Endothelial cell of umbilical vein (primary cell): Measurements from ENCODE around the gene MLC1.

Source experiments
- EZH2 ChIP-seq: IDR thresholded peaks from 2 replicates; pipeline ENCODE4 v1.6.1; 2012; ENCODE audit warnings: borderline replicate concordance, low read depth, mild to moderate bottlenecking, moderate library complexity, low read length, inconsistent platforms; ENCODE audit not compliant: severe bottlenecking
- JUN ChIP-seq: IDR thresholded peaks from 2 replicates; pipeline ENCODE4 v1.6.1; 2011; ENCODE audit warnings: borderline replicate concordance, low read depth; ENCODE audit not compliant: insufficient read length, insufficient read depth
- MYC ChIP-seq: IDR thresholded peaks from one replicate; pipeline ENCODE4 v1.6.1; 2011; ENCODE audit warnings: mild to moderate bottlenecking, low read depth, low read length
- POLR2A ChIP-seq: IDR thresholded peaks from 2 replicates; pipeline ENCODE4 v1.6.1; 2012; ENCODE audit warnings: low read depth, mild to moderate bottlenecking, control low read depth, low read length
- POLR2AphosphoS5 ChIP-seq: IDR thresholded peaks from 2 replicates; pipeline ENCODE4 v1.6.1; 2012; ENCODE audit warnings: low read depth, mild to moderate bottlenecking, control low read depth, low read length, moderate library complexity; ENCODE audit not compliant: insufficient read depth
- TF ChIP-seq, protein P1 (sequence below), 2 donors: IDR thresholded peaks; 1 replicate in 1 of 2; 2 replicates in 1 of 2; pipeline ENCODE4 v1.5.1; 2011; ENCODE audit warnings: low read length in 2 of 2, mild to moderate bottlenecking in 2 of 2, moderate library complexity in 2 of 2, control low read depth in 1 of 2, inconsistent platforms in 1 of 2, low read depth in 1 of 2; ENCODE audit not compliant: insufficient read depth in 1 of 2; ENCODE audit errors: extremely low read depth in 1 of 2

DNA sequence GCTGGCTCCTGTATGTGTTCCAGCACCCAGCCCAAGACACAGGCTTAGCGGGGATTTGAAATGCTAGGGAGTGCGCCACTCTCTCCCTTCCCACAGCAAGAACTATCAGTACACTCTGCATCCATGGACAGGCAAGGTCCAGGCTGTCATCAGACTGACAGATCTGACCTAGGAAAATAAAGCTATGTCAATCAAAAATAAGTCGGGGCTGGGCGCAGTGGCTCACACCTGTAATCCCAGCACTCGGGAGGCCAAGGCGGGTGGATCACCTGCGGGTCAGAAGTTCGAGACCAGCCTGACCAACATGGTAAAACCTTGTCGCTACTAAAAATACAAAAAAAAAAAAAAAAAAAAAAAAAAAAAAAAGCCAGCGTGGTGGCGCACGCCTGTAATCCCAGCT, 2.9 kb upstream of the MLC1 start:
- TF ChIP-seq, protein P1, sequence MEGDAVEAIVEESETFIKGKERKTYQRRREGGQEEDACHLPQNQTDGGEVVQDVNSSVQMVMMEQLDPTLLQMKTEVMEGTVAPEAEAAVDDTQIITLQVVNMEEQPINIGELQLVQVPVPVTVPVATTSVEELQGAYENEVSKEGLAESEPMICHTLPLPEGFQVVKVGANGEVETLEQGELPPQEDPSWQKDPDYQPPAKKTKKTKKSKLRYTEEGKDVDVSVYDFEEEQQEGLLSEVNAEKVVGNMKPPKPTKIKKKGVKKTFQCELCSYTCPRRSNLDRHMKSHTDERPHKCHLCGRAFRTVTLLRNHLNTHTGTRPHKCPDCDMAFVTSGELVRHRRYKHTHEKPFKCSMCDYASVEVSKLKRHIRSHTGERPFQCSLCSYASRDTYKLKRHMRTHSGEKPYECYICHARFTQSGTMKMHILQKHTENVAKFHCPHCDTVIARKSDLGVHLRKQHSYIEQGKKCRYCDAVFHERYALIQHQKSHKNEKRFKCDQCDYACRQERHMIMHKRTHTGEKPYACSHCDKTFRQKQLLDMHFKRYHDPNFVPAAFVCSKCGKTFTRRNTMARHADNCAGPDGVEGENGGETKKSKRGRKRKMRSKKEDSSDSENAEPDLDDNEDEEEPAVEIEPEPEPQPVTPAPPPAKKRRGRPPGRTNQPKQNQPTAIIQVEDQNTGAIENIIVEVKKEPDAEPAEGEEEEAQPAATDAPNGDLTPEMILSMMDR (IDR thresholded peaks at IDR 0.05; ENCODE audit: extremely low read depth in 1 of 2, insufficient read depth in 1 of 2, low read depth in 1 of 2, low read length in 2 of 2): no peak
- no peak for TF ChIP-seq EZH2
- TF ChIP-seq JUN: no peak
- TF ChIP-seq POLR2AphosphoS5: no peak
- TF ChIP-seq MYC: no peak
- TF ChIP-seq POLR2A: no peak
